NB4 (cell line): ENCODE results near the gene UTP11.

Source experiments
- CTCF ChIP-seq: IDR thresholded peaks from one replicate; pipeline ENCODE4 v1.5.1; 2012; ENCODE audit warnings: low read depth, low read length
- MYC ChIP-seq: IDR thresholded peaks from 2 replicates; pipeline ENCODE4 v1.6.1; 2011; ENCODE audit warnings: low read depth, low read length
- POLR2A ChIP-seq: IDR thresholded peaks from 2 replicates; pipeline ENCODE4 v1.6.1; 2011; ENCODE audit warnings: mild to moderate bottlenecking; ENCODE audit not compliant: insufficient read length; ENCODE audit errors: extremely low read depth

- TF ChIP-seq CTCF (no peak), POLR2A (no peak), MYC (no peak)
These were observed 13.1 kb downstream of the UTP11 start for GRCh38 chr1:38025664-38026063.
